ENCODE measurements around the gene PPP4C. TPM values are rescaled to one million over a fixed set of nuclear protein-coding genes. Genes with fewer than 3 reads are reported as not detected.

The PPP4C gene
- total RNA-seq, 2 experiments from 2014 or later: 83.9 to 87.3 TPM

- Histone ChIP-seq H3K4me3 (ENCODE audit: low read length) (peak overlapping the region; percentile 86), H3K4me1 (ENCODE audit: insufficient read depth, low read length) (peaks cover 24% of the 10 kb centered on the region), H3K9me3 (ENCODE audit: control insufficient read depth in 1 of 2, insufficient read depth in 1 of 2, low read length in 2 of 2) (no peaks in the 10 kb centered on the region), H3K36me3 (ENCODE audit: insufficient read depth, low read length) (no peaks in the 10 kb centered on the region), H3K27me3 (ENCODE audit: control insufficient read depth in 1 of 2, insufficient read depth in 2 of 2, low read length in 2 of 2) (no peaks in the 10 kb centered on the region), H3K27ac (ENCODE audit: low read depth in 1 of 2, low read length in 2 of 2) (no peak overlapping the region)
- Mint-ChIP-seq H3K4me1 (ENCODE audit: low read depth) (peaks cover 22% of the 10 kb centered on the region), H3K9me3 (no peaks in the 10 kb centered on the region), H3K27ac (peak overlapping the region; percentile 64), H3K27me3 (no peaks in the 10 kb centered on the region), H3K4me3 (peak overlapping the region; percentile 88), H3K36me3 (ENCODE audit: low read depth) (no peaks in the 10 kb centered on the region)
- intact Hi-C loops (cut with DNase I, micrococcal nuclease): loop anchor here in 1 of 2 experiments (5.0 kb wide), 1 partner anchor 56 kb away; the partner anchor contains the start of genes HIRIP3 and INO80E
- POLR2A ChIA-PET: interaction anchor here (0.7 to 1.7 kb wide), 8 partner anchors 9 to 342 kb away, joined by 3 to 18 read pairs (median 4); partner anchors contain the start of genes ALDOA, CORO1A, TBX6 and ZNF48
- TF ChIP-seq CTCF (IDR thresholded peaks at IDR 0.05): no peak
- ATAC-seq (ENCODE audit: poor library complexity): peak; percentile 70
- CTCF ChIA-PET: interaction anchor here (1.2 to 1.5 kb wide), 2 partner anchors 11 to 39 kb away, joined by 3 to 4 read pairs; partner anchors contain the start of gene TBX6
- DNase-seq: peak; percentile 78 to 93 (median 86)
Observed at GRCh38 chr16:30052671-30053372, 23.0 kb upstream of the PPP4C start.

- DNase-seq: no peak
- intact Hi-C loops (cut with DNase I, micrococcal nuclease): loop anchor here in 1 of 2 experiments (5.0 kb wide), 1 partner anchor 56 kb away; the partner anchor contains the start of genes HIRIP3 and INO80E
- no peaks in the 10 kb centered on the region for H3K36me3 Mint-ChIP-seq (ENCODE audit: low read depth)
- peak overlapping the region; percentile 42 for H3K27ac Mint-ChIP-seq
- ChIA-PET POLR2A (interaction anchor here (0.6 to 1.7 kb wide), 8 partner anchors 8 to 342 kb away, joined by 3 to 18 read pairs (median 4); partner anchors contain the start of genes ALDOA, CORO1A and ZNF48), CTCF (interaction anchor here (1.2 to 1.5 kb wide), 2 partner anchors 10 to 38 kb away, joined by 3 to 4 read pairs; partner anchors contain the start of gene TBX6)
- H3K4me3 Mint-ChIP-seq: peak overlapping the region; percentile 76
- Histone ChIP-seq H3K4me1 (ENCODE audit: insufficient read depth, low read length) (peaks cover 24% of the 10 kb centered on the region), H3K36me3 (ENCODE audit: insufficient read depth, low read length) (no peaks in the 10 kb centered on the region), H3K4me3 (ENCODE audit: low read length) (peak overlapping the region; percentile 86), H3K27ac (ENCODE audit: low read depth in 1 of 2, low read length in 2 of 2) (no peak overlapping the region), H3K9me3 (ENCODE audit: control insufficient read depth in 1 of 2, insufficient read depth in 1 of 2, low read length in 2 of 2) (no peaks in the 10 kb centered on the region), H3K27me3 (ENCODE audit: control insufficient read depth in 1 of 2, insufficient read depth in 2 of 2, low read length in 2 of 2) (no peaks in the 10 kb centered on the region)
- peak; percentile 6 for ATAC-seq (ENCODE audit: poor library complexity)
- no peaks in the 10 kb centered on the region for H3K27me3 Mint-ChIP-seq
- H3K4me1 Mint-ChIP-seq (ENCODE audit: low read depth): peaks cover 22% of the 10 kb centered on the region
- no peak for TF ChIP-seq CTCF (IDR thresholded peaks at IDR 0.05)
- H3K9me3 Mint-ChIP-seq: no peaks in the 10 kb centered on the region
Observed at GRCh38 chr16:30053376-30054015, 22.3 kb upstream of the PPP4C start.

- ChIA-PET POLR2A (interaction anchor here (1.7 to 2.6 kb wide), 2 partner anchors 9 to 12 kb away, joined by 5 to 27 read pairs; partner anchors contain the start of gene ALDOA), CTCF (interaction anchor here (1.1 to 1.8 kb wide), 6 partner anchors 11 to 71 kb away, joined by 3 to 10 read pairs (median 7); partner anchors contain the start of genes ALDOA, TBX6 and TLCD3B)
- Histone ChIP-seq H3K27ac (ENCODE audit: low read depth in 1 of 2, low read length in 2 of 2) (no peak overlapping the region), H3K9me3 (ENCODE audit: control insufficient read depth in 1 of 2, insufficient read depth in 1 of 2, low read length in 2 of 2) (no peaks in the 10 kb centered on the region), H3K4me3 (ENCODE audit: low read length) (no peak overlapping the region), H3K36me3 (ENCODE audit: insufficient read depth, low read length) (no peaks in the 10 kb centered on the region), H3K27me3 (ENCODE audit: control insufficient read depth in 1 of 2, insufficient read depth in 2 of 2, low read length in 2 of 2) (no peaks in the 10 kb centered on the region), H3K4me1 (ENCODE audit: insufficient read depth, low read length) (peaks cover 24% of the 10 kb centered on the region)
- no peak for TF ChIP-seq CTCF (IDR thresholded peaks at IDR 0.05)
- Mint-ChIP-seq H3K4me3 (peak overlapping the region; percentile 75), H3K36me3 (ENCODE audit: low read depth) (no peaks in the 10 kb centered on the region), H3K4me1 (ENCODE audit: low read depth) (peaks cover 22% of the 10 kb centered on the region), H3K9me3 (no peaks in the 10 kb centered on the region), H3K27ac (peak overlapping the region; percentile 42), H3K27me3 (no peaks in the 10 kb centered on the region)
- no peak for ATAC-seq (ENCODE audit: poor library complexity)
- intact Hi-C loops (cut with DNase I, micrococcal nuclease): loop anchor here in 1 of 2 experiments (5.0 kb wide), 1 partner anchor 57 kb away; the partner anchor contains the start of genes HIRIP3 and INO80E
- no peak for DNase-seq
Observed at GRCh38 chr16:30054451-30054850, 21.3 kb upstream of the PPP4C start.

Measured in CD4-positive, alpha-beta T cell (primary cell).